ENCODE data around the gene RABGAP1. TPM values are rescaled to one million over a fixed set of nuclear protein-coding genes. Genes with fewer than 3 reads are reported as not detected.

The RABGAP1 gene
- total RNA-seq: 100 to 1,000 TPM in 1 of 4 donors, 10 to 100 TPM in 3; 64.3 to 116 (median 79.5) TPM

GRCh38 chr9:122940749-122941581, at the start of gene RABGAP1:
RABGAP1 (plus strand) TSS chr9:122941020; CDS start chr9:122957060, 16,040 bp downstream.
- Histone ChIP-seq H3K27me3 (no peaks in the 10 kb centered on the region), H3K27ac (replicated peaks in 1 of 4) (peak within 1 kb of the TSS; percentile 89 to 98 (median 95)), H3K9me3 (no peaks in the 10 kb centered on the region), H3K36me3 (peaks cover 0 to 25% (median 18%) of the 10 kb centered on the region in 4 donors), H3K4me1 (peaks cover 25 to 52% (median 49%) of the 10 kb centered on the region in 4 donors), H3K4me3 (peak within 1 kb of the TSS; percentile 73 to 95 (median 90))
- TF ChIP-seq POLR2A (IDR thresholded peaks at IDR 0.05; ENCODE audit: low read depth) (peak; percentile 71), EP300 (IDR thresholded peaks at IDR 0.05) (no peak), POLR2AphosphoS5 (IDR thresholded peaks at IDR 0.05) (peak; percentile 86 to 96), CTCF (IDR thresholded peaks at IDR 0.05) (no peak)
- 0% methylated on average over 14 of the region's 54 CpGs for WGBS
- DNase-seq (ENCODE audit: extremely low spot score): peak; percentile 99
- intact Hi-C loops (cut with DNase I): no loop called here

GRCh38 chr9:122897969-122898368, 42.9 kb upstream of the RABGAP1 start:
- H3K9me3 ChIP-seq: no peaks in the 10 kb centered on the region
- peaks cover 21 to 58% (median 44%) of the 10 kb centered on the region in 4 donors for H3K4me1 ChIP-seq
- no peaks in the 10 kb centered on the region for H3K27me3 ChIP-seq
- TF ChIP-seq POLR2A (IDR thresholded peaks at IDR 0.05; ENCODE audit: low read depth): no peak
- no peak for TF ChIP-seq CTCF (IDR thresholded peaks at IDR 0.05)
- no peak for TF ChIP-seq EP300 (IDR thresholded peaks at IDR 0.05)
- no peak for TF ChIP-seq POLR2AphosphoS5 (IDR thresholded peaks at IDR 0.05)
- H3K27ac ChIP-seq (replicated peaks in 1 of 4): no peak overlapping the region
- H3K4me3 ChIP-seq: no peak overlapping the region
- intact Hi-C loops (cut with DNase I): no loop called here
- DNase-seq (ENCODE audit: extremely low spot score): no peak
- 93% methylated on average over 1 of the region's 1 CpG for WGBS
- peaks cover 5 to 34% (median 25%) of the 10 kb centered on the region in 4 donors for H3K36me3 ChIP-seq

GRCh38 chr9:122900791-122901190, 40.0 kb upstream of the RABGAP1 start:
- intact Hi-C loops (cut with DNase I): no loop called here
- Histone ChIP-seq H3K4me1 (peaks cover 35 to 75% (median 60%) of the 10 kb centered on the region in 4 donors), H3K4me3 (peak overlapping the region in 3 of 4 donors; percentile 9 to 23 (median 10)), H3K36me3 (peaks cover 0 to 8% (median 5%) of the 10 kb centered on the region in 4 donors), H3K27me3 (no peaks in the 10 kb centered on the region), H3K9me3 (no peaks in the 10 kb centered on the region), H3K27ac (replicated peaks in 1 of 4) (peak overlapping the region; percentile 6 to 44 (median 21))
- TF ChIP-seq CTCF (IDR thresholded peaks at IDR 0.05): no peak
- TF ChIP-seq POLR2A (IDR thresholded peaks at IDR 0.05; ENCODE audit: low read depth): no peak
- TF ChIP-seq POLR2AphosphoS5 (IDR thresholded peaks at IDR 0.05): no peak
- TF ChIP-seq EP300 (IDR thresholded peaks at IDR 0.05): no peak
- no peak for DNase-seq (ENCODE audit: extremely low spot score)
- 47% methylated on average over 2 of the region's 2 CpGs for WGBS

GRCh38 chr9:122904466-122904822, 36.4 kb upstream of the RABGAP1 start:
- DNase-seq (ENCODE audit: extremely low spot score): no peak
- no peaks in the 10 kb centered on the region for H3K27me3 ChIP-seq
- TF ChIP-seq POLR2A (IDR thresholded peaks at IDR 0.05; ENCODE audit: low read depth) (no peak), EP300 (IDR thresholded peaks at IDR 0.05) (no peak), POLR2AphosphoS5 (IDR thresholded peaks at IDR 0.05) (no peak), CTCF (IDR thresholded peaks at IDR 0.05) (no peak)
- H3K36me3 ChIP-seq: peaks cover 0 to 3% (median 0%) of the 10 kb centered on the region in 4 donors
- H3K27ac ChIP-seq (replicated peaks in 1 of 4): peak overlapping the region; percentile 94 to 98 (median 97)
- H3K9me3 ChIP-seq: no peaks in the 10 kb centered on the region
- intact Hi-C loops (cut with DNase I): no loop called here
- 0% methylated on average over 4 of the region's 8 CpGs for WGBS
- peak overlapping the region; percentile 84 to 97 (median 96) for H3K4me3 ChIP-seq
- H3K4me1 ChIP-seq: peaks cover 34 to 53% (median 50%) of the 10 kb centered on the region in 4 donors

Data from esophagus muscularis mucosa (tissue), 4 donors.